K562 (cell line): ENCODE measurements around the gene TDRD9. TPM values are rescaled to one million over a fixed set of nuclear protein-coding genes. Genes with fewer than 3 reads are reported as not detected.

ENCODE experiments used
- NR1H2 ChIP-seq: sonication (generic); formaldehyde crosslinking; IDR thresholded peaks from 2 replicates; pipeline ENCODE4 v1.4.0; 2020; ENCODE audit warnings: mild to moderate bottlenecking, missing genetic modification reagents
- PCBP1 ChIP-seq: fragments of 200-400 bp; formaldehyde crosslinking; IDR thresholded peaks from 2 replicates; pipeline ENCODE4 v1.6.1; 2018; ENCODE audit warnings: mild to moderate bottlenecking, low read depth, low read length; ENCODE audit not compliant: poor library complexity, severe bottlenecking
- SP1 ChIP-seq: sonication (generic); formaldehyde crosslinking; IDR thresholded peaks from 2 replicates; pipeline ENCODE4 v1.8.1; 2022; ENCODE audit warnings: mild to moderate bottlenecking, missing genetic modification reagents
- polyA plus RNA-seq, 8 experiments: library from polyadenylated mRNA; depleted of rRNA in 4 of 8; stranded (reverse) in 5 of 8; unstranded in 3 of 8; fragments of >200 nt; fragmentation: Nextera tagmentation in 2 of 8; fragmentation: Illumina TruSeq in 1 of 8; extraction: Ambion mirVana in 2 of 8; extraction: Trizol in 1 of 8; gene quantifications; 2 replicates each; pipeline versions ENCODE4 v1.2.1 to v1.2.3, GENCODE V29; 2011 to 2014; ENCODE audit warnings: inconsistent platforms in 1 of 8, missing spikeins in 1 of 8
- total RNA-seq, 7 experiments: library from RNA; depleted of rRNA in 6 of 7; stranded (reverse); fragments of >200 nt in 6 of 7; fragmentation: Illumina TruSeq in 2 of 7; extraction: Trizol in 2 of 7; gene quantifications; 2 replicates each; pipeline versions ENCODE4 v1.2.1 to v1.2.3, GENCODE V29; 2011 to 2021; ENCODE audit warnings: low replicate concordance in 1 of 7
- TF ChIP-seq, protein P1 (sequence below): fragments of 200-600 bp; sonication (generic); IDR thresholded peaks from one replicate; pipeline ENCODE4 v1.6.1; 2012; ENCODE audit warnings: mild to moderate bottlenecking, low read depth, low read length, inconsistent platforms
- TF ChIP-seq, protein P2 (sequence below): fragments of 450-650 bp; IDR thresholded peaks from 2 replicates; pipeline ENCODE4 v1.7.0; 2016; ENCODE audit warnings: borderline replicate concordance
- TF ChIP-seq, protein P3 (sequence below): sonication (generic); formaldehyde crosslinking; IDR thresholded peaks from 2 replicates; pipeline ENCODE4 v1.8.1; 2023; ENCODE audit warnings: mild to moderate bottlenecking, missing genetic modification reagents
- TF ChIP-seq, protein P4 (sequence below), 2 experiments: fragments of 450-650 bp in 1 of 2; sonication (generic) in 1 of 2; formaldehyde crosslinking in 1 of 2; IDR thresholded peaks in 1 of 2; conservative IDR thresholded peaks in 1 of 2; 2 replicates each; pipeline versions ENCODE4 v1.6.1 to v1.8.1; 2016 to 2023; ENCODE audit warnings: mild to moderate bottlenecking in 2 of 2, moderate library complexity in 2 of 2, inconsistent platforms in 1 of 2, missing genetic modification reagents in 1 of 2

Gene TDRD9
- total and polyA plus RNA-seq, 9 of the 15 experiments (the other 6 are each of a cell fraction or from before 2014, with no cell fraction given), result 0.04 to 0.14 (median 0.04) TPM; not detected in 5

DNA sequence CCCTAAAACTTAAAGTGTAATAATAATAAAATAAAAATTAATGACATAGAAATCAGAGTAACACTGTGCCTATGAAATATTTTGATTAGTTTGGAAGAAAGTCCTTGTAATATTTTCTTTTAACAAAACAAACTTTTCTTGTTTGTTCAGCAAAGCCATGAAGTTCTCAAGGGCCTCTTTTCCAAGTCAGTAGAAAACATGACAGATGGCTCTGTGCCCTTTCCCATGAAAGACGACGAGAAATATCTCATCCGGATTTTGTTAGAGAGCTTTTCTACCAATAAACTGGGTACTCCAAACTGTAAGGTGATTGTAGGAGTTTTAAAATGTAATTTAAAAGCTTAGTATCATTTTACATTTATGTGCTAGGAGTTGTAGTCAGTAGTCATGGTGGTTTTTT, 102.7 kb downstream of the TDRD9 start (continued):
- TF ChIP-seq, protein P1, sequence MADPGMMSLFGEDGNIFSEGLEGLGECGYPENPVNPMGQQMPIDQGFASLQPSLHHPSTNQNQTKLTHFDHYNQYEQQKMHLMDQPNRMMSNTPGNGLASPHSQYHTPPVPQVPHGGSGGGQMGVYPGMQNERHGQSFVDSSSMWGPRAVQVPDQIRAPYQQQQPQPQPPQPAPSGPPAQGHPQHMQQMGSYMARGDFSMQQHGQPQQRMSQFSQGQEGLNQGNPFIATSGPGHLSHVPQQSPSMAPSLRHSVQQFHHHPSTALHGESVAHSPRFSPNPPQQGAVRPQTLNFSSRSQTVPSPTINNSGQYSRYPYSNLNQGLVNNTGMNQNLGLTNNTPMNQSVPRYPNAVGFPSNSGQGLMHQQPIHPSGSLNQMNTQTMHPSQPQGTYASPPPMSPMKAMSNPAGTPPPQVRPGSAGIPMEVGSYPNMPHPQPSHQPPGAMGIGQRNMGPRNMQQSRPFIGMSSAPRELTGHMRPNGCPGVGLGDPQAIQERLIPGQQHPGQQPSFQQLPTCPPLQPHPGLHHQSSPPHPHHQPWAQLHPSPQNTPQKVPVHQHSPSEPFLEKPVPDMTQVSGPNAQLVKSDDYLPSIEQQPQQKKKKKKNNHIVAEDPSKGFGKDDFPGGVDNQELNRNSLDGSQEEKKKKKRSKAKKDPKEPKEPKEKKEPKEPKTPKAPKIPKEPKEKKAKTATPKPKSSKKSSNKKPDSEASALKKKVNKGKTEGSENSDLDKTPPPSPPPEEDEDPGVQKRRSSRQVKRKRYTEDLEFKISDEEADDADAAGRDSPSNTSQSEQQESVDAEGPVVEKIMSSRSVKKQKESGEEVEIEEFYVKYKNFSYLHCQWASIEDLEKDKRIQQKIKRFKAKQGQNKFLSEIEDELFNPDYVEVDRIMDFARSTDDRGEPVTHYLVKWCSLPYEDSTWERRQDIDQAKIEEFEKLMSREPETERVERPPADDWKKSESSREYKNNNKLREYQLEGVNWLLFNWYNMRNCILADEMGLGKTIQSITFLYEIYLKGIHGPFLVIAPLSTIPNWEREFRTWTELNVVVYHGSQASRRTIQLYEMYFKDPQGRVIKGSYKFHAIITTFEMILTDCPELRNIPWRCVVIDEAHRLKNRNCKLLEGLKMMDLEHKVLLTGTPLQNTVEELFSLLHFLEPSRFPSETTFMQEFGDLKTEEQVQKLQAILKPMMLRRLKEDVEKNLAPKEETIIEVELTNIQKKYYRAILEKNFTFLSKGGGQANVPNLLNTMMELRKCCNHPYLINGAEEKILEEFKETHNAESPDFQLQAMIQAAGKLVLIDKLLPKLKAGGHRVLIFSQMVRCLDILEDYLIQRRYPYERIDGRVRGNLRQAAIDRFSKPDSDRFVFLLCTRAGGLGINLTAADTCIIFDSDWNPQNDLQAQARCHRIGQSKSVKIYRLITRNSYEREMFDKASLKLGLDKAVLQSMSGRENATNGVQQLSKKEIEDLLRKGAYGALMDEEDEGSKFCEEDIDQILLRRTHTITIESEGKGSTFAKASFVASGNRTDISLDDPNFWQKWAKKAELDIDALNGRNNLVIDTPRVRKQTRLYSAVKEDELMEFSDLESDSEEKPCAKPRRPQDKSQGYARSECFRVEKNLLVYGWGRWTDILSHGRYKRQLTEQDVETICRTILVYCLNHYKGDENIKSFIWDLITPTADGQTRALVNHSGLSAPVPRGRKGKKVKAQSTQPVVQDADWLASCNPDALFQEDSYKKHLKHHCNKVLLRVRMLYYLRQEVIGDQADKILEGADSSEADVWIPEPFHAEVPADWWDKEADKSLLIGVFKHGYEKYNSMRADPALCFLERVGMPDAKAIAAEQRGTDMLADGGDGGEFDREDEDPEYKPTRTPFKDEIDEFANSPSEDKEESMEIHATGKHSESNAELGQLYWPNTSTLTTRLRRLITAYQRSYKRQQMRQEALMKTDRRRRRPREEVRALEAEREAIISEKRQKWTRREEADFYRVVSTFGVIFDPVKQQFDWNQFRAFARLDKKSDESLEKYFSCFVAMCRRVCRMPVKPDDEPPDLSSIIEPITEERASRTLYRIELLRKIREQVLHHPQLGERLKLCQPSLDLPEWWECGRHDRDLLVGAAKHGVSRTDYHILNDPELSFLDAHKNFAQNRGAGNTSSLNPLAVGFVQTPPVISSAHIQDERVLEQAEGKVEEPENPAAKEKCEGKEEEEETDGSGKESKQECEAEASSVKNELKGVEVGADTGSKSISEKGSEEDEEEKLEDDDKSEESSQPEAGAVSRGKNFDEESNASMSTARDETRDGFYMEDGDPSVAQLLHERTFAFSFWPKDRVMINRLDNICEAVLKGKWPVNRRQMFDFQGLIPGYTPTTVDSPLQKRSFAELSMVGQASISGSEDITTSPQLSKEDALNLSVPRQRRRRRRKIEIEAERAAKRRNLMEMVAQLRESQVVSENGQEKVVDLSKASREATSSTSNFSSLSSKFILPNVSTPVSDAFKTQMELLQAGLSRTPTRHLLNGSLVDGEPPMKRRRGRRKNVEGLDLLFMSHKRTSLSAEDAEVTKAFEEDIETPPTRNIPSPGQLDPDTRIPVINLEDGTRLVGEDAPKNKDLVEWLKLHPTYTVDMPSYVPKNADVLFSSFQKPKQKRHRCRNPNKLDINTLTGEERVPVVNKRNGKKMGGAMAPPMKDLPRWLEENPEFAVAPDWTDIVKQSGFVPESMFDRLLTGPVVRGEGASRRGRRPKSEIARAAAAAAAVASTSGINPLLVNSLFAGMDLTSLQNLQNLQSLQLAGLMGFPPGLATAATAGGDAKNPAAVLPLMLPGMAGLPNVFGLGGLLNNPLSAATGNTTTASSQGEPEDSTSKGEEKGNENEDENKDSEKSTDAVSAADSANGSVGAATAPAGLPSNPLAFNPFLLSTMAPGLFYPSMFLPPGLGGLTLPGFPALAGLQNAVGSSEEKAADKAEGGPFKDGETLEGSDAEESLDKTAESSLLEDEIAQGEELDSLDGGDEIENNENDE, result no peak
- TF ChIP-seq, protein P2, sequence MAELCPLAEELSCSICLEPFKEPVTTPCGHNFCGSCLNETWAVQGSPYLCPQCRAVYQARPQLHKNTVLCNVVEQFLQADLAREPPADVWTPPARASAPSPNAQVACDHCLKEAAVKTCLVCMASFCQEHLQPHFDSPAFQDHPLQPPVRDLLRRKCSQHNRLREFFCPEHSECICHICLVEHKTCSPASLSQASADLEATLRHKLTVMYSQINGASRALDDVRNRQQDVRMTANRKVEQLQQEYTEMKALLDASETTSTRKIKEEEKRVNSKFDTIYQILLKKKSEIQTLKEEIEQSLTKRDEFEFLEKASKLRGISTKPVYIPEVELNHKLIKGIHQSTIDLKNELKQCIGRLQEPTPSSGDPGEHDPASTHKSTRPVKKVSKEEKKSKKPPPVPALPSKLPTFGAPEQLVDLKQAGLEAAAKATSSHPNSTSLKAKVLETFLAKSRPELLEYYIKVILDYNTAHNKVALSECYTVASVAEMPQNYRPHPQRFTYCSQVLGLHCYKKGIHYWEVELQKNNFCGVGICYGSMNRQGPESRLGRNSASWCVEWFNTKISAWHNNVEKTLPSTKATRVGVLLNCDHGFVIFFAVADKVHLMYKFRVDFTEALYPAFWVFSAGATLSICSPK, result no peak
- TF ChIP-seq NR1H2 (CRISPR knock-in tag) (no peak), SP1 (CRISPR knock-in tag) (no peak), PCBP1 (no peak)
- TF ChIP-seq, protein P3, sequence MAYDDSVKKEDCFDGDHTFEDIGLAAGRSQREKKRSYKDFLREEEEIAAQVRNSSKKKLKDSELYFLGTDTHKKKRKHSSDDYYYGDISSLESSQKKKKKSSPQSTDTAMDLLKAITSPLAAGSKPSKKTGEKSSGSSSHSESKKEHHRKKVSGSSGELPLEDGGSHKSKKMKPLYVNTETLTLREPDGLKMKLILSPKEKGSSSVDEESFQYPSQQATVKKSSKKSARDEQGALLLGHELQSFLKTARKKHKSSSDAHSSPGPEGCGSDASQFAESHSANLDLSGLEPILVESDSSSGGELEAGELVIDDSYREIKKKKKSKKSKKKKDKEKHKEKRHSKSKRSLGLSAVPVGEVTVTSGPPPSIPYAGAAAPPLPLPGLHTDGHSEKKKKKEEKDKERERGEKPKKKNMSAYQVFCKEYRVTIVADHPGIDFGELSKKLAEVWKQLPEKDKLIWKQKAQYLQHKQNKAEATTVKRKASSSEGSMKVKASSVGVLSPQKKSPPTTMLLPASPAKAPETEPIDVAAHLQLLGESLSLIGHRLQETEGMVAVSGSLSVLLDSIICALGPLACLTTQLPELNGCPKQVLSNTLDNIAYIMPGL (CRISPR knock-in tag), result no peak
- TF ChIP-seq, protein P4, sequence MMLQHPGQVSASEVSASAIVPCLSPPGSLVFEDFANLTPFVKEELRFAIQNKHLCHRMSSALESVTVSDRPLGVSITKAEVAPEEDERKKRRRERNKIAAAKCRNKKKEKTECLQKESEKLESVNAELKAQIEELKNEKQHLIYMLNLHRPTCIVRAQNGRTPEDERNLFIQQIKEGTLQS (IDR thresholded peaks at IDR 0.05), result no peak
- TF ChIP-seq, protein P4 (CRISPR knock-in tag; conservative IDR thresholded peaks at IDR 0.05), result no peak
